ENCODE data around the gene PRRX1.

- TF ChIP-seq CTCF (conservative IDR thresholded peaks at IDR 0.05 in 1 of 2, IDR thresholded peaks at IDR 0.05 in 1 of 2; ENCODE audit: extremely low read depth in 1 of 2, insufficient read depth in 1 of 2, low read depth in 1 of 2, low read length in 2 of 2) (no peak), EZH2 (IDR thresholded peaks at IDR 0.05; ENCODE audit: borderline replicate concordance, low read length) (no peak)
Observed at GRCh38 chr1:170664093-170664827, at the start of gene PRRX1.
